IMR-90 (cell line): ENCODE measurements around the gene F5. TPM values are rescaled to one million over a fixed set of nuclear protein-coding genes. Genes with fewer than 3 reads are reported as not detected.

Experiments used
- ATAC-seq: fragments of 200-7000 bp; cut with Tn5 transposase; 2 replicates; pipeline ENCODE4 v1.9.1; 2020; ENCODE audit warnings: low read depth, mild to moderate bottlenecking, moderate library complexity
- BruUV-seq: library from RNA; stranded (reverse); fragments of 400-500 nt; replicated peaks from 2 replicates; lab custom pipeline; 2021; lab: Mats Ljungman, UMichigan
- CTCF ChIA-PET: fragments of 300-600 bp; formaldehyde crosslinking; extraction: SDS; loops from one replicate; lab custom pipeline; 2021; ENCODE audit warnings: antibody characterized with exemption; lab: Yijun Ruan, JAX
- POLR2A ChIA-PET: fragments of 300-600 bp; sonication (Branson Sonifier 250); formaldehyde crosslinking; loops from one replicate; lab custom pipeline; 2022; ENCODE audit warnings: antibody characterized with exemption; ENCODE audit not compliant: unreplicated experiment; lab: Charles Lee
- DNase-seq: peaks from one replicate; pipeline ENCODE4 v3.0.0; 2013
- H2AFZ ChIP-seq: replicated peaks from 2 replicates; pipeline ENCODE3; 2013; ENCODE audit warnings: low read length, mild to moderate bottlenecking; ENCODE audit not compliant: poor library complexity
- H2AK5ac ChIP-seq: 2 replicates; pipeline ENCODE4 v1.6.1; 2013; ENCODE audit warnings: low read depth, low read length, inconsistent platforms
- H2AK9ac ChIP-seq: replicated peaks from 2 replicates; pipeline ENCODE3; 2013; ENCODE audit warnings: mild to moderate bottlenecking, low read depth, low read length, moderate library complexity; ENCODE audit not compliant: poor library complexity
- H2BK120ac ChIP-seq: 2 replicates; pipeline ENCODE4 v1.6.1; 2013; ENCODE audit warnings: low read depth, low read length, inconsistent platforms
- H2BK15ac ChIP-seq: 3 replicates; pipeline ENCODE4 v1.6.1; 2013; ENCODE audit warnings: low read depth, low read length, inconsistent platforms
- H2BK20ac ChIP-seq: 2 replicates; pipeline ENCODE4 v1.6.1; 2013; ENCODE audit warnings: low read depth, mild to moderate bottlenecking, inconsistent platforms, low read length, moderate library complexity
- H2BK5ac ChIP-seq: 2 replicates; pipeline ENCODE4 v1.6.1; 2013; ENCODE audit warnings: mild to moderate bottlenecking, low read depth, low read length, inconsistent platforms; ENCODE audit not compliant: poor library complexity, severe bottlenecking
- H3K14ac ChIP-seq: replicated peaks from 2 replicates; pipeline ENCODE4 v1.6.1; 2013; ENCODE audit warnings: low read depth, low read length, inconsistent platforms
- H3K18ac ChIP-seq: 2 replicates; pipeline ENCODE4 v1.6.1; 2013; ENCODE audit warnings: low read depth, low read length, control low read depth
- H3K23ac ChIP-seq: 2 replicates; pipeline ENCODE4 v1.6.1; 2013; ENCODE audit warnings: low read depth, low read length, inconsistent platforms
- H3K27ac ChIP-seq: 2 replicates; pipeline ENCODE4 v1.5.1; 2013; ENCODE audit warnings: mild to moderate bottlenecking, control low read depth, low read length; ENCODE audit not compliant: insufficient read depth
- H3K27me3 ChIP-seq: 2 replicates; pipeline ENCODE4 v1.6.1; 2013; ENCODE audit warnings: low read length; ENCODE audit not compliant: control insufficient read depth, insufficient read depth
- H3K36me3 ChIP-seq: 2 replicates; pipeline ENCODE4 v1.6.1; 2013; ENCODE audit warnings: low read length, mixed read lengths; ENCODE audit not compliant: control insufficient read depth, insufficient read depth
- H3K4ac ChIP-seq: 2 replicates; pipeline ENCODE4 v1.6.1; 2013; ENCODE audit warnings: low read depth, low read length, inconsistent platforms
- H3K4me1 ChIP-seq: 2 replicates; pipeline ENCODE4 v1.6.1; 2013; ENCODE audit warnings: low read length, mixed read lengths; ENCODE audit not compliant: control insufficient read depth, insufficient read depth
- H3K4me2 ChIP-seq: 2 replicates; pipeline ENCODE4 v1.6.1; 2013; ENCODE audit warnings: low read depth, mild to moderate bottlenecking, control low read depth, low read length, moderate library complexity
- H3K4me3 ChIP-seq: 2 replicates; pipeline ENCODE4 v1.5.1; 2013; ENCODE audit warnings: low read depth, mild to moderate bottlenecking, control low read depth, low read length, moderate library complexity; ENCODE audit not compliant: insufficient read depth
- H3K56ac ChIP-seq: 2 replicates; pipeline ENCODE4 v1.6.1; 2013; ENCODE audit warnings: low read length, inconsistent platforms; ENCODE audit not compliant: insufficient read depth; ENCODE audit errors: extremely low read depth
- H3K79me1 ChIP-seq, 2 experiments: 2 replicates each; pipeline ENCODE4 v1.6.1; 2013; ENCODE audit warnings: low read length in 2 of 2, inconsistent platforms in 1 of 2, low read depth in 1 of 2
- H3K9ac ChIP-seq: 2 replicates; pipeline ENCODE4 v1.6.1; 2013; ENCODE audit warnings: low read depth, low read length, control low read depth
- H3K9me1 ChIP-seq: 2 replicates; pipeline ENCODE4 v1.6.1; 2013; ENCODE audit warnings: low read length, inconsistent platforms; ENCODE audit not compliant: insufficient read depth
- H3K9me3 ChIP-seq: 2 replicates; pipeline ENCODE4 v1.6.1; 2013; ENCODE audit warnings: low read length; ENCODE audit not compliant: control insufficient read depth, insufficient read depth
- H4K20me1 ChIP-seq: 2 replicates; pipeline ENCODE4 v1.6.1; 2013; ENCODE audit warnings: low read length, inconsistent platforms; ENCODE audit not compliant: insufficient read depth
- H4K5ac ChIP-seq: 2 replicates; pipeline ENCODE4 v1.6.1; 2013; ENCODE audit warnings: mild to moderate bottlenecking, low read depth, low read length, control low read depth
- H4K8ac ChIP-seq, 2 experiments: 2 replicates each; pipeline ENCODE4 v1.6.1; 2013; ENCODE audit warnings: low read depth in 2 of 2, low read length in 2 of 2, control low read depth in 1 of 2, inconsistent platforms in 1 of 2
- H4K91ac ChIP-seq: 2 replicates; pipeline ENCODE4 v1.6.1; 2013; ENCODE audit warnings: low read depth, low read length, inconsistent platforms; ENCODE audit not compliant: insufficient read depth
- CHD1 ChIP-seq: IDR thresholded peaks from 2 replicates; pipeline ENCODE4 v1.6.1; 2012; ENCODE audit warnings: low read depth, low read length, improper control_type of control experiment
- FOS ChIP-seq: fragments of 150-350 bp; IDR thresholded peaks from 2 replicates; pipeline ENCODE4 v1.6.1; 2016; ENCODE audit warnings: low read depth, low read length
- MAFK ChIP-seq: IDR thresholded peaks from 2 replicates; pipeline ENCODE4 v1.6.1; 2012; ENCODE audit warnings: low read depth, low read length, improper control_type of control experiment
- MXI1 ChIP-seq: IDR thresholded peaks from 2 replicates; pipeline ENCODE4 v1.6.1; 2012; ENCODE audit warnings: low read depth, mild to moderate bottlenecking, low read length, moderate library complexity, borderline replicate concordance
- SMC3 ChIP-seq: fragments of 150-350 bp; IDR thresholded peaks from 2 replicates; pipeline ENCODE4 v1.6.1; 2016; ENCODE audit warnings: low read depth, mild to moderate bottlenecking, antibody characterized with exemption, low read length, moderate library complexity
- USF2 ChIP-seq: fragments of 150-350 bp; IDR thresholded peaks from 2 replicates; pipeline ENCODE4 v1.6.1; 2017; ENCODE audit warnings: mild to moderate bottlenecking, antibody characterized with exemption, low read length, low read depth
- dilution Hi-C: fragments of 300-500 bp; cut with HindIII; formaldehyde crosslinking; loops from one replicate; pipeline ENCODE4 v1.14.3; 2018; ENCODE audit warnings: low sequenced_read_pairs; ENCODE audit not compliant: unreplicated experiment
- in situ Hi-C: fragments of 300-500 bp; cut with MboI; formaldehyde crosslinking; loops from 3 replicates; pipeline ENCODE4 v1.14.3; 2019; ENCODE audit warnings: low sequenced_read_pairs, inconsistent platforms, mixed read lengths
- intact Hi-C: fragments of 100-400 bp; cut with micrococcal nuclease; formaldehyde crosslinking; loops from 2 replicates; pipeline ENCODE4 v1.10.0; 2022
- polyA plus RNA-seq, 3 experiments: library from polyadenylated mRNA; depleted of rRNA; stranded (reverse); fragments of >200 nt; gene quantifications; 2 replicates each; pipeline ENCODE4 v1.2.3, GENCODE V29; 2012; ENCODE audit warnings: low replicate concordance in 1 of 3
- total RNA-seq: library from RNA; depleted of rRNA; stranded (reverse); fragments of >200 nt; gene quantifications from 2 replicates; pipeline ENCODE4 v1.2.3, GENCODE V29; 2012

The F5 gene
- total and polyA plus RNA-seq, 2 of the 4 experiments (the other 2 are of a cell fraction) = not detected

DNA sequence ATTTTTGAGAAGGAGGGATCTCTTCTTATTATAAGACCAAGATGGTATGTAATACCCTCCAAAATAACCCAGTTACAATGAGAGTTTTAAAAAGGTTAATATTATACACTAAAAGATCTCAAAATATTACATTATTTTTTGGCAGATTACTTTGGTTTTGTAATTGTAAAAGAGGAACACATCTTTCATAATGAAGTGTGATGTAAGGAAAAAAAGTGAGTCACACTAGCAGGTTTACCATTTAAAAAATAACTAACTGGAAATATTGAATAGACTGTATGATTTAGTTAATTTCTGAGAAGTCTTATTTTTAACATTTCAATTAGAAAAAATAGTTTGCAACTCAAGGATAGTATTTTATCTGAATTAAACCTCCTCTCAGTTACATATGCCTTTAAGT, 1.1 kb downstream of the F5 start:
- POLR2A ChIA-PET = no interaction called here
- DNase-seq = no peak
- H3K36me3 ChIP-seq = no peaks in the 10 kb centered on the region
- no peaks in the 10 kb centered on the region for H3K9me3 ChIP-seq
- TF ChIP-seq CHD1 (no peak), SMC3 (no peak), FOS (no peak), MXI1 (no peak), USF2 (no peak), MAFK (no peak)
- H2BK5ac ChIP-seq = no peak overlapping the region
- intact Hi-C loops (no loop called here), in situ Hi-C loops (no loop called here), dilution Hi-C loops (no loop called here)
- no peak overlapping the region for H4K91ac ChIP-seq
- H2AK5ac ChIP-seq = no peak overlapping the region
- no peak overlapping the region for H3K14ac ChIP-seq
- H3K27ac ChIP-seq = no peak overlapping the region
- no peaks in the 10 kb centered on the region for H3K4me1 ChIP-seq
- H4K20me1 ChIP-seq = no peaks in the 10 kb centered on the region
- H3K79me1 ChIP-seq = no peaks in the 10 kb centered on the region
- no TSS peak for BruUV-seq
- no peak overlapping the region for H3K18ac ChIP-seq
- no peak overlapping the region for H3K4me3 ChIP-seq
- no peak overlapping the region for H2BK15ac ChIP-seq
- no peak overlapping the region for H2BK120ac ChIP-seq
- H3K27me3 ChIP-seq = peaks cover 3% of the 10 kb centered on the region; the same call in 1 of the 2 replicates
- CTCF ChIA-PET = no interaction called here
- no peak overlapping the region for H2AFZ ChIP-seq
- no peak overlapping the region for H3K4ac ChIP-seq
- H3K56ac ChIP-seq = no peak overlapping the region
- no peak overlapping the region for H3K4me2 ChIP-seq
- H3K9ac ChIP-seq = no peak overlapping the region
- no peak overlapping the region for H3K23ac ChIP-seq
- H2AK9ac ChIP-seq = no peak overlapping the region
- ATAC-seq = no peak
- H2BK20ac ChIP-seq = no peak overlapping the region
- no peak overlapping the region for H4K5ac ChIP-seq
- no peak overlapping the region for H4K8ac ChIP-seq
- no peaks in the 10 kb centered on the region for H3K9me1 ChIP-seq
